Activated T-cell treated with anti-CD3 and anti-CD28 coated beads, Interleukin-2, amount 50 U/mL, for 4 hours (primary cell): Measurements from ENCODE around the gene AP1S1. TPM values are rescaled to one million over a fixed set of nuclear protein-coding genes. Genes with fewer than 3 reads are reported as not detected.
"Not testable (repeated sequence)": the region's sequence is repeated elsewhere in the genome, so short reads cannot be mapped to it uniquely, and the experiment has no call there.

ENCODE experiments used
- ATAC-seq, 2 donors: fragments of 200-7000 bp; cut with Tn5 transposase; one replicate each; pipeline ENCODE4 v1.10.0; 2021
- DNase-seq: peaks from one replicate; pipeline ENCODE4 v3.0.0-alpha.2; 2020
- H3K27me3 Mint-ChIP-seq: one replicate; pipeline ENCODE4 v1.8.0; 2021; ENCODE audit warnings: low read depth, mixed read lengths
- H3K36me3 Mint-ChIP-seq: one replicate; pipeline ENCODE4 v1.8.0; 2022; ENCODE audit warnings: mixed read lengths; ENCODE audit not compliant: insufficient read depth
- H3K4me1 Mint-ChIP-seq: one replicate; pipeline ENCODE4 v1.8.0; 2021; ENCODE audit warnings: low read depth, mixed read lengths
- H3K4me3 Mint-ChIP-seq: one replicate; pipeline ENCODE4 v1.8.0; 2021; ENCODE audit warnings: mild to moderate bottlenecking, moderate library complexity, mixed read lengths
- H3K9me3 Mint-ChIP-seq: one replicate; pipeline ENCODE4 v1.8.0; 2021; ENCODE audit warnings: mixed read lengths
- total RNA-seq, 3 donors: library from RNA; stranded (reverse); gene quantifications; one replicate each; pipeline ENCODE4 v1.2.1, GENCODE V29; 2021

The AP1S1 gene
- total RNA-seq, 3 donors from 2014 or later = 27.6 to 32.9 (median 28.3) TPM

GRCh38 chr7:101119876-101120275 lies 34.4 kb upstream of the AP1S1 start:
- peaks cover 45% of the 10 kb centered on the region for H3K27me3 Mint-ChIP-seq
- DNase-seq (no peak), ATAC-seq (no peak)
- no peak overlapping the region for H3K4me3 Mint-ChIP-seq
- H3K4me1 Mint-ChIP-seq = peaks cover 13% of the 10 kb centered on the region
- no peaks in the 10 kb centered on the region for H3K9me3 Mint-ChIP-seq
- no peaks in the 10 kb centered on the region for H3K36me3 Mint-ChIP-seq

- Mint-ChIP-seq H3K4me3 (no peak overlapping the region), H3K27me3 (peaks cover 48% of the 10 kb centered on the region), H3K4me1 (peaks cover 14% of the 10 kb centered on the region), H3K9me3 (no peaks in the 10 kb centered on the region), H3K36me3 (no peaks in the 10 kb centered on the region)
- ATAC-seq = no peak
- DNase-seq = no peak
Observed at GRCh38 chr7:101120315-101120714, 34.0 kb upstream of the AP1S1 start.

GRCh38 chr7:101121631-101121990 lies 32.7 kb upstream of the AP1S1 start:
- DNase-seq, H3K9me3 Mint-ChIP-seq, ATAC-seq, H3K36me3 Mint-ChIP-seq, H3K4me3 Mint-ChIP-seq: not testable (repeated sequence)
- Mint-ChIP-seq H3K27me3 (peaks cover 53% of the 10 kb centered on the region), H3K4me1 (peaks cover 22% of the 10 kb centered on the region)

- ATAC-seq (peak in 1 of 2 donors; percentile 34), DNase-seq (no peak)
- H3K4me3 Mint-ChIP-seq = peak overlapping the region; percentile 16
- peaks cover 29% of the 10 kb centered on the region for H3K4me1 Mint-ChIP-seq
- peaks cover 60% of the 10 kb centered on the region for H3K27me3 Mint-ChIP-seq
- H3K9me3 Mint-ChIP-seq = no peaks in the 10 kb centered on the region
- H3K36me3 Mint-ChIP-seq = no peaks in the 10 kb centered on the region
Observed at GRCh38 chr7:101121991-101122932, 32.0 kb upstream of the AP1S1 start.

DNA sequence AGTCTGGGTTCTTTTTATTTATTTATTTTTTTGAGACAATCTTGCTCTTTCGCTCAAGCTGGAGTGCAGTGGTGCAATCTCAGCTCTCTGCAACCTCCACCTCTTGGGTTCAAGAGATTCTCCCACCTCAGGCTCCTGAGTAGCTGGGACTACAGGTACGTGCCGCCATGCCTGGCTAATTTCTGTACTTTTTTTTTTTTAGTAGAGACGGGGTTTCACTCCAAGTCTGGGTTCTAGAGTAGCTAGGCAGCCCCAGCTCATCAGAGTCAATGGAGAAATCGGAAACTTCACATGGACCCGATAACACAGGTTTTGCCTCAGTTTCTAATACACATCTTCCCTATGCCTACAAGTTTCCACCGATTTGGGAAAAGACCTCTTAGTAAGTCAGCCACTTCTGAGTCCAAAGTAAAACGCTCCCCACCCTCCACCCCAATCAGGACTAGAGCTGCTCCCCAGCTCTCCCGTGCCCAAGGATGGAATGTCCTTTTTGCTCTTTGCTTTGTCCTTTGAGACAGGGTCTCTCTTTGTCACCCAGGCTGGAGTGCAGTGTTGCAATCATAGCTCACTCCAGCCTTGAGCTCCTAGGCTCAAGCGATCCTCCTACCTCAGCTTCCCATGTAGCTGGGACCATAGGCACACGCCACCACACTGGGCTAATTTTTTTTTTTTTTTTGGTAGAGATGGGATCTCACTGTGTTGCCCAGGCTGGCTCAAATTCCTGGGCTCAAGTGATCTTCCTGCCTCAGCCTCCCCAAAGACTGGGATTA lies 31.2 kb upstream of the AP1S1 start:
- Mint-ChIP-seq H3K27me3 (peaks cover 63% of the 10 kb centered on the region), H3K9me3 (no peaks in the 10 kb centered on the region), H3K4me1 (peaks cover 31% of the 10 kb centered on the region), H3K36me3 (no peaks in the 10 kb centered on the region), H3K4me3 (no peak overlapping the region)
- ATAC-seq = no peak
- DNase-seq = no peak

DNA sequence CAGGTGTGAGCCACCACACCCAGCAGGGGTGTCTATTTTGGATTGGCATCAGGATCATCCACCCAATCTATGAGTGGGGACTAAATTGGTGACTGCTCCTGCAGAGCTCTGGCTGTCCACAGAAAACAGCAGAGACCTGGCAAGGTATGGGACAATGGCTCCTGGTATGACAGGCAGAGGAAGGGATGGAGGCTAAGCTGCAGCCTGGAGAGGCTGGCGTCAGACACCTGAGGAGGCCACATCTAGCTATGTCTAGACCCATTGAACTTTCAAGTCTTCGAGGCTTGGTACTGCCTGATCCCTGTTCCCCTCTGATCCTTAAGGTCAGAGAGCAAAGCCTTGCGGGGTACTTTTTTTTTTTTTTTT lies 30.6 kb upstream of the AP1S1 start:
- no peaks in the 10 kb centered on the region for H3K36me3 Mint-ChIP-seq
- peaks cover 31% of the 10 kb centered on the region for H3K4me1 Mint-ChIP-seq
- H3K27me3 Mint-ChIP-seq = peaks cover 60% of the 10 kb centered on the region
- no peak for DNase-seq
- H3K4me3 Mint-ChIP-seq = no peak overlapping the region
- ATAC-seq = no peak
- H3K9me3 Mint-ChIP-seq = no peaks in the 10 kb centered on the region

DNA sequence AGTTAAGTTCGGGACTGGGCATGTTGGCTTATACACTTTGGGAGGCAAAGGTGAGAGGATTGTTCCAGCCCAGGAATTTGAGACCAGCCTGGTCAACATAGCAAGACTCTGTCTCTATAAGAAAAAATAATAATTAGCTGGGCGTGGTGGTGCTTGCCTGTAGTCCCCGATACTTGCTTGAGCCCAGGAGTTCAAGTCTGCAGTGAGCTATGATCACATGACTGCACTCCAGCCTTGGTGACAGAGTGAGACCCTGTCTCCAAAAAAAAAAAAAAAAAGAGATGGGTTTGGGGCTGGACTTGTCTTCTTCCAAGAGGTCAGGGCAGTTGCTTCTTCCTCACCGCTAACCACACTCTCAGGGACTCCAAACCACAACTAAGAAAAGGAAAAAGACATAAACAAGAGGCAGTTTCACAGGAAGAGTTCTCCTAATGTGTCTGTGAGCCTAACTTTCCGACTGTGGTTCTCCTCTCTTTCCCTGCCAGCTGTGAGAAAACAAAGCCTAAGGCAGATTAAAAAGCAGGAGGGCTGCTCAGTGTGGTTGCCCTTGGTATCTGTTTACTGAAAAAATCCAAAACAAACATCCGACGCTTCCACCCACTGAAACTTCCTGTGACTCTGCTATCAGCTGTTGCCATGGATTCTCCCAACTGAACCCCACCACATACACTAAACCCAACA lies 29.8 kb upstream of the AP1S1 start:
- peaks cover 31% of the 10 kb centered on the region for H3K4me1 Mint-ChIP-seq
- no peak overlapping the region for H3K4me3 Mint-ChIP-seq
- no peaks in the 10 kb centered on the region for H3K9me3 Mint-ChIP-seq
- H3K36me3 Mint-ChIP-seq = no peaks in the 10 kb centered on the region
- ATAC-seq (no peak), DNase-seq (no peak)
- peaks cover 61% of the 10 kb centered on the region for H3K27me3 Mint-ChIP-seq

DNA sequence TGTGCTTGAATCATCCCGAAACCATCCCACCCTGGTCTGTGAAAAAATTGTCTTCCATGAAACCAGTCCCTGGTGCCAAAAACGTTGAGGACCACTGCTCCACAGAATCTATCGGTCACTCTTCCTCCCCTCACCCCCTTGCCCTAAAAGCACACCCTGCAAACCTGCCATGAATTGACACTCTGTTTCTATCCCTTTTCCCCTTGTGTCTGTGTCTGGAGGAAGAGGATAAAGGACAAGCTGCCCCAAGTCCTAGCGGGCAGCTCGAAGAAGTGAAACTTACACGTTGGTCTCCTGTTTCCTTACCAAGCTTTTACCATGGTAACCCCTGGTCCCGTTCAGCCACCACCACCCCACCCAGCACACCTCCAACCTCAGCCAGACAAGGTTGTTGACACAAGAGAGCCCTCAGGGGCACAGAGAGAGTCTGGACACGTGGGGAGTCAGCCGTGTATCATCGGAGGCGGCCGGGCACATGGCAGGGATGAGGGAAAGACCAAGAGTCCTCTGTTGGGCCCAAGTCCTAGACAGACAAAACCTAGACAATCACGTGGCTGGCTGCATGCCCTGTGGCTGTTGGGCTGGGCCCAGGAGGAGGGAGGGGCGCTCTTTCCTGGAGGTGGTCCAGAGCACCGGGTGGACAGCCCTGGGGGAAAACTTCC lies 28.2 kb upstream of the AP1S1 start:
- ATAC-seq (no peak), DNase-seq (no peak)
- peaks cover 54% of the 10 kb centered on the region for H3K27me3 Mint-ChIP-seq

GRCh38 chr7:101126651-101127459 lies 27.4 kb upstream of the AP1S1 start, which contains the start of gene SERPINE1:
Gene SERPINE1 (plus strand): TSS chr7:101127104. CDS start chr7:101128394, 1,290 bp downstream.
- Mint-ChIP-seq H3K27me3 (peaks cover 52% of the 10 kb centered on the region), H3K4me1 (peaks cover 30% of the 10 kb centered on the region)

More for the DNA sequence above, 28.2 kb upstream of the AP1S1 start:
- Mint-ChIP-seq H3K36me3 (no peaks in the 10 kb centered on the region), H3K4me3 (no peak overlapping the region), H3K4me1 (peaks cover 31% of the 10 kb centered on the region), H3K9me3 (no peaks in the 10 kb centered on the region)

DNA sequence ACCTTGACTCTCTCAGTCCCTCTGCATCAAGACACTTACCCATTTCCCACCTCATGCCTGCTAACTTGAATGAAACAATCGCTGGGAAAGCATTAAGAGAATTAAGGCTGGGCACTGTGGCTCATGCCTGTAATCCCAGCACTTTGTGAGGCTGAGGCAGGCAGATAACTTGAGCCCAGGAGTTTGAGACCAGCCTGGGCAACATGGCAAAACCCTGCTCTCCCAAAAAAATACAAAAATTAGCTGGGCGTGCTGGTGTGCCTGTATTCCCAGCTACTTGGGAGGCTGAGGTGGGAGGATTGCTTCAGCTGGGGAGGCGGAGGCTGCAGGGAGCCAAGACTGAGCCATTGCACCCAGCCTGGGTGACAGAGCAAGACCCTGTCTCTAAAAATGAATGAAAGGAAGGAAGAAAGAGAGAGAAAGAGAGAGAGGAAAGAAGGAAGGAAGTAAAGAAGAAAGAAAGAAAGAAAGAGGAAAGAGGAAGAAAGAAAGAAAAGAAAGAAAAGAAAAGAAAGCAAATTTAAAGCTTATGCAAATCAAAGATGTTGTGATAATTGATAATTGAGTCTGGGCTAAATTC lies 26.7 kb upstream of the AP1S1 start:
- H3K27me3 Mint-ChIP-seq = peaks cover 50% of the 10 kb centered on the region
- H3K4me1 Mint-ChIP-seq = peaks cover 25% of the 10 kb centered on the region
- ATAC-seq (no peak), DNase-seq (no peak)
- no peaks in the 10 kb centered on the region for H3K9me3 Mint-ChIP-seq
- no peaks in the 10 kb centered on the region for H3K36me3 Mint-ChIP-seq
- H3K4me3 Mint-ChIP-seq = peak overlapping the region; percentile 19

More at GRCh38 chr7:101126651-101127459, 27.4 kb upstream of the AP1S1 start, which contains the start of gene SERPINE1:
- Mint-ChIP-seq H3K9me3 (no peaks in the 10 kb centered on the region), H3K4me3 (peak within 1 kb of the TSS; percentile 19), H3K36me3 (no peaks in the 10 kb centered on the region)
- ATAC-seq (peak; percentile 62 to 66), DNase-seq (peak; percentile 37)

DNA sequence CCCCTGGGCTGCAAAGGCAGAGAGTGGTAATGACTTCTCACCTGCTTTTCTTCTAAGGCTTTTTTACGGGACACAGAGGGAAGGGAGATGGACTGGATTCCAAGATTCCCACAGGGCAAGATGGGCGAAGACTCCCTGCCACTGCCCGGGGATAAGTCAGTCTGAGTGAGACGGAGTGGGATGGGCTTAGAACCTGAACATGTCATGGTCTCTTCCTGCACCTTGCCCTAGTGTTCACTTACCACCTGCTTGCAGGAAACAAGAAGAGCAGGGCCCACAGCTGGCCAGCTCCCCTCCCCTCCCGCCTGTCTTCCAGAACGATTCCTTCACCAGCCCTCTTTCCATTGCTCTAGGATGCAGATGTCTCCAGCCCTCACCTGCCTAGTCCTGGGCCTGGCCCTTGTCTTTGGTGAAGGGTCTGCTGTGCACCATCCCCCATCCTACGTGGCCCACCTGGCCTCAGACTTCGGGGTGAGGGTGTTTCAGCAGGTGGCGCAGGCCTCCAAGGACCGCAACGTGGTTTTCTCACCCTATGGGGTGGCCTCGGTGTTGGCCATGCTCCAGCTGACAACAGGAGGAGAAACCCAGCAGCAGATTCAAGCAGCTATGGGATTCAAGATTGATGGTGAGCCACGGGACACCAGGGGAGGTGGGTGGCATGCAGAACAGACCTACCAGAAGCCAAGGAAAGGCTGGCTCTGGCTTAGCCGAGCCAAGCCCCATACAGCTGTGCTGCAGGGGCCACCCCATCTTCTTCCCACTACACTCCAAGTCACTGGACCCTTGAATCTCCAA lies 26.0 kb upstream of the AP1S1 start:
- H3K36me3 Mint-ChIP-seq = no peaks in the 10 kb centered on the region
- no peaks in the 10 kb centered on the region for H3K9me3 Mint-ChIP-seq
- no peak overlapping the region for H3K4me3 Mint-ChIP-seq
- peak in 1 of 2 donors; percentile 21 for ATAC-seq
- DNase-seq = no peak
- H3K4me1 Mint-ChIP-seq = peaks cover 24% of the 10 kb centered on the region
- peaks cover 48% of the 10 kb centered on the region for H3K27me3 Mint-ChIP-seq

GRCh38 chr7:101129603-101130117 lies 24.6 kb upstream of the AP1S1 start:
- H3K4me3 Mint-ChIP-seq = no peak overlapping the region
- DNase-seq (no peak), ATAC-seq (no peak)
- H3K36me3 Mint-ChIP-seq = no peaks in the 10 kb centered on the region
- H3K27me3 Mint-ChIP-seq = peaks cover 51% of the 10 kb centered on the region
- H3K9me3 Mint-ChIP-seq = no peaks in the 10 kb centered on the region
- H3K4me1 Mint-ChIP-seq = peaks cover 32% of the 10 kb centered on the region
